ENCODE results near the gene SLC7A10. TPM values are rescaled to one million over a fixed set of nuclear protein-coding genes. Genes with fewer than 3 reads are reported as not detected.

Gene SLC7A10
- total RNA-seq, 2 experiments from 2014 or later = not detected

- no peak for TF ChIP-seq CTCF (IDR thresholded peaks at IDR 0.05)
- H3K27me3 ChIP-seq (ENCODE audit: control insufficient read depth in 1 of 2, insufficient read depth in 2 of 2, low read length in 2 of 2) = peaks cover 22 to 36% of the 10 kb centered on the region in 2 experiments
- intact Hi-C loops (cut with DNase I, micrococcal nuclease) = no loop called here
- Mint-ChIP-seq H3K36me3 (ENCODE audit: low read depth) (no peaks in the 10 kb centered on the region), H3K4me1 (ENCODE audit: low read depth) (no peaks in the 10 kb centered on the region), H3K9me3 (no peaks in the 10 kb centered on the region), H3K27me3 (peaks cover 39% of the 10 kb centered on the region), H3K4me3 (peak overlapping the region; percentile 20), H3K27ac (no peak overlapping the region)
- H3K36me3 ChIP-seq (ENCODE audit: insufficient read depth, low read length) = no peaks in the 10 kb centered on the region
- ChIA-PET POLR2A (interaction anchor here (1.2 kb wide), 1 partner anchor 36 kb away, joined by 3 read pairs; no protein-coding TSS in a partner anchor), CTCF (no interaction called here)
- H3K27ac ChIP-seq (ENCODE audit: low read depth in 1 of 2, low read length in 2 of 2) = no peak overlapping the region
- no peak overlapping the region for H3K4me3 ChIP-seq (ENCODE audit: low read length)
- H3K9me3 ChIP-seq (ENCODE audit: control insufficient read depth in 1 of 2, insufficient read depth in 1 of 2, low read length in 2 of 2) = no peaks in the 10 kb centered on the region
- ATAC-seq (ENCODE audit: poor library complexity) (no peak), DNase-seq (no peak)
- peaks cover 6% of the 10 kb centered on the region for H3K4me1 ChIP-seq (ENCODE audit: insufficient read depth, low read length)
Measured at GRCh38 chr19:33196446-33197193, 29.0 kb downstream of the SLC7A10 start.

- no peak overlapping the region for H3K4me3 ChIP-seq (ENCODE audit: low read length)
- TF ChIP-seq CTCF (IDR thresholded peaks at IDR 0.05) = no peak
- Mint-ChIP-seq H3K36me3 (ENCODE audit: low read depth) (no peaks in the 10 kb centered on the region), H3K4me3 (no peak overlapping the region), H3K27me3 (peaks cover 46% of the 10 kb centered on the region), H3K27ac (no peak overlapping the region), H3K4me1 (ENCODE audit: low read depth) (no peaks in the 10 kb centered on the region), H3K9me3 (no peaks in the 10 kb centered on the region)
- POLR2A ChIA-PET = no interaction called here
- ATAC-seq (ENCODE audit: poor library complexity) (no peak), DNase-seq (no peak)
- H3K4me1 ChIP-seq (ENCODE audit: insufficient read depth, low read length) = peaks cover 6% of the 10 kb centered on the region
- no peak overlapping the region for H3K27ac ChIP-seq (ENCODE audit: low read depth in 1 of 2, low read length in 2 of 2)
- no peaks in the 10 kb centered on the region for H3K9me3 ChIP-seq (ENCODE audit: control insufficient read depth in 1 of 2, insufficient read depth in 1 of 2, low read length in 2 of 2)
- CTCF ChIA-PET = no interaction called here
- no peaks in the 10 kb centered on the region for H3K36me3 ChIP-seq (ENCODE audit: insufficient read depth, low read length)
- H3K27me3 ChIP-seq (ENCODE audit: control insufficient read depth in 1 of 2, insufficient read depth in 2 of 2, low read length in 2 of 2) = peaks cover 22 to 37% of the 10 kb centered on the region in 2 experiments
- intact Hi-C loops (cut with DNase I, micrococcal nuclease) = no loop called here
Measured at GRCh38 chr19:33195645-33196347, 29.9 kb downstream of the SLC7A10 start.

GRCh38 chr19:33194886-33195644 is 30.6 kb downstream of the SLC7A10 start:
- Histone ChIP-seq H3K27ac (ENCODE audit: low read depth in 1 of 2, low read length in 2 of 2) (no peak overlapping the region), H3K4me1 (ENCODE audit: insufficient read depth, low read length) (peaks cover 6% of the 10 kb centered on the region), H3K4me3 (ENCODE audit: low read length) (no peak overlapping the region), H3K9me3 (ENCODE audit: control insufficient read depth in 1 of 2, insufficient read depth in 1 of 2, low read length in 2 of 2) (no peaks in the 10 kb centered on the region), H3K27me3 (ENCODE audit: control insufficient read depth in 1 of 2, insufficient read depth in 2 of 2, low read length in 2 of 2) (peaks cover 22 to 37% of the 10 kb centered on the region in 2 experiments), H3K36me3 (ENCODE audit: insufficient read depth, low read length) (no peaks in the 10 kb centered on the region)
- ATAC-seq (ENCODE audit: poor library complexity) = no peak
- Mint-ChIP-seq H3K27me3 (peaks cover 52% of the 10 kb centered on the region), H3K36me3 (ENCODE audit: low read depth) (no peaks in the 10 kb centered on the region), H3K4me3 (peak overlapping the region; percentile 56), H3K27ac (no peak overlapping the region), H3K4me1 (ENCODE audit: low read depth) (no peaks in the 10 kb centered on the region), H3K9me3 (no peaks in the 10 kb centered on the region)
- ChIA-PET CTCF (no interaction called here), POLR2A (no interaction called here)
- TF ChIP-seq CTCF (IDR thresholded peaks at IDR 0.05) = no peak
- DNase-seq = no peak
- intact Hi-C loops (cut with DNase I, micrococcal nuclease) = no loop called here

Data from CD4-positive, alpha-beta T cell (primary cell).